ENCODE results near the gene DEFB127.
A peak's percentile ranks its signal among the peaks of the same experiment; 100 is the strongest.
"Not testable (repeated sequence)": the region's sequence is repeated elsewhere in the genome, so short reads cannot be mapped to it uniquely, and the experiment has no call there.

The DEFB127 gene, protein sequence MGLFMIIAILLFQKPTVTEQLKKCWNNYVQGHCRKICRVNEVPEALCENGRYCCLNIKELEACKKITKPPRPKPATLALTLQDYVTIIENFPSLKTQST

DNA sequence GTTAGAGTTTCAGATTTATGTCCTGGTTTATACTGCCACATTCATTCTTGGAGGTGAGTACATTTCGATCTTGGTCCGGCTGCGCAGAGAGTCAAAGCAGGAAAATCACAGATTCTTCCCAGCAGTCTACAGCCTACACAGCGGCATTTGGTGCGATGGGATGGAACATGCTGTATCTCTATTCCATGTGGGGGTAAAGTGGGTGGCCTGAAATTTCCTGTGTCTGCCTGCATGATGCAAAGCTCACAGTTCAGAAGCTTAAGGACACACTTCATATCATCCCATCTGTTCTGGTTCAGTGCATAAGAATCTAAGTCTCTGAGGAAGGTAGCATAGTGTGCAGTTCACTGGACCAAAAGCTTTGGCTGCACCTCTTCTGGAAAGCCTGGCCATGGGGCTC, at the start of gene DEFB127:
Gene DEFB127, plus strand, starts transcription at position 301 of the 400 bp plus-strand sequence. Its CDS starts 91 bp downstream, at position 392.
- DNase-seq (ENCODE audit: low read depth in 2 of 2), result no peak

DNA sequence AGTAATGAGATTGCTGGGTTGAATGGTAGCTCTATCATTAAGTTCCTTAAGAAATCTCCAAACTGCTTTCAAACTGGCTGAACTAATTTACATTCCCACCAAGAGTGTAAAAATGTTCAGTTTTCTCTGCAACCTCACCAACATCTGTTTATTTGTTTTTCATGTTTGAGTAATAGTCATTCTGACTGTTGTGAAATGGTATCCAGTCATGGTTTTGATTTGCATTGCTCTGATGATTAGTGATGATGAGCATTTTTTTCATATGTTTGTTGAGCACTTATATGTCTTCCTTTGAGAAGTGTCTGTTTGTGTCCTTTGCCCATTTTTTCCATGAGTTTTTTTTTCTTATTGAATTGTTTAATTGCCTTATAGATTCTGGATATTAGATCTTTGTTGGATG, 44.9 kb upstream of the DEFB127 start:
- DNase-seq (ENCODE audit: low read depth in 2 of 2), result no peak

DNA sequence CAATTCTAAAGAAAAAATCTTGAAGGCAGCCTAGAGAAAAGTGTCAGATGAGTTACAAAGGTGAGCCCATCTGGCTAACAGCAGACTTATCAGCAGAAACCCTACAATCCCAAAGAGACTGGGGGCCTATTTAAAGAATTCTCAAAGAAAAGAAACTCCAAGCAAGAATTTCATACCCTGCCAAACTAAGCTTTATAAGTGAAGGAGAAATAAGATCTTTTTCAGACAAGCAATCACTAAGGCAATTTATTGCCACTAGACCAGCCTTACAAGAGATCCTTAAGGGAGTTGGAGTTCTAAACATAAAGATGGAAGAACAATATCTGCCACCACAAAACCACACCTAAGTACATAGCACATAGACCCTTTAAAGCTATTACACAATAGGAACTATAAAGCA, 39.7 kb upstream of the DEFB127 start:
- no peak for DNase-seq (ENCODE audit: low read depth in 2 of 2)

DNA sequence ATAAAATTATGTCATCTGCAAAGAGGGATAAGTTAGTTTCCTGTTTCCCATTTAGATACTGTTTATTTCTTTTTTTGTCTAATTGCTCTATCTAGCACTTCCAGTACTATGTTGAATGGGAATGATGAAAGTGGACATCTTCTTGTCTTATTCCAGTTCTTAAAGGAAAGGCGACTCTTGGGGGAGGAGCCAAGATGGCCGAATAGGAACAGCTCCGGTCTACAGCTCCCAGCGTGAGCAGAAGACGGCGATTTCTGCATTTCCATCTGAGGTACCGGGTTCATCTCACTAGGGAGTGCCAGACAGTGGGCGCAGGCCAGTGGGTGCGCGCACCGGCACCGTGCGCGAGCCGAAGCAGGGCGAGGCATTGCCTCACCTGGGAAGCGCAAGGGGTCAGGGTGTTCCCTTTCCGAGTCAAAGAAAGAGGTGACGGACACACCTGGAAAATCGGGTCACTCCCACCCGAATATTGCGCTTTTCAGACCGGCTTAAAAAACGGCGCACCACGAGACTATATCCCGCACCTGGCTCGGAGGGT, 27.4 kb upstream of the DEFB127 start:
- not testable (repeated sequence) for DNase-seq (ENCODE audit: low read depth in 2 of 2)

DNA sequence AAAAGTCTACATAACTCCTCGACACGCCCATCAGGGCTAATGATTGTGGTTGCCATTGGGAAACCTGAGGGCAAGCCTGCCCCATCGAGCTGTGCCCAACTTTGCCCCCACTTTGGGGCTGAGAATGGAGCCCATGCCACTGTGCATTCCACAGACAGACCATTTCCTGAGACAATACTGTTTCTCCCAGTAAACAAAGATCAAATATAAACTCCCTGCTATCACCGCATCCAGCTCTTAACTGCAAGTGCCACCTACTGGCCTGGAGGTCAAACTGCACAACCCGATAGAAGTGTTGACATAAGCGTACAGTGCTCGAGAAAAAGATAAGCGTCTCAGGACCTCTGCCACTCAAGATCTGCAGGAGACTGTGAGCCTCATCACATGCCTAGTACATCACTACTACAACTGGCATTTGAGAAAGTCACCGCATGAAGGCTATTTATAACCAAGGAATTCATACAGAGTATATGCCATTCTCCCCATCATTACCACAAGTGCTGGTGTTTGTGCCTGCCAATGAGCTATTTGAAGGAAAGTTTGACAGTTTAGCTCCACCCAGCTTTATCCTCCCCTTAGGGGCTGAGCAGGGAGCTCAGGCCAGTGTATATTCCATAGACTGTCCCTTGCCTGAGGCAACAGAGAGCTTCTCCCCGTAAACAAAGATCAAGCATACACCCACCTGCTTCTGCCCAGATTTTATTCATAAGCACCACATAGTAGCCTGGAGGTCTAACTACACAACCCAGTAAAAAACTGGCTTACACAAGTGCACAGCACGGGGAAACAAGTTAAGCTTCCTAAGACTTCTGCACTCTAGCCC, 19.4 kb upstream of the DEFB127 start:
- DNase-seq (ENCODE audit: low read depth in 2 of 2), result peak in 1 of 2 experiments; percentile 7

DNA sequence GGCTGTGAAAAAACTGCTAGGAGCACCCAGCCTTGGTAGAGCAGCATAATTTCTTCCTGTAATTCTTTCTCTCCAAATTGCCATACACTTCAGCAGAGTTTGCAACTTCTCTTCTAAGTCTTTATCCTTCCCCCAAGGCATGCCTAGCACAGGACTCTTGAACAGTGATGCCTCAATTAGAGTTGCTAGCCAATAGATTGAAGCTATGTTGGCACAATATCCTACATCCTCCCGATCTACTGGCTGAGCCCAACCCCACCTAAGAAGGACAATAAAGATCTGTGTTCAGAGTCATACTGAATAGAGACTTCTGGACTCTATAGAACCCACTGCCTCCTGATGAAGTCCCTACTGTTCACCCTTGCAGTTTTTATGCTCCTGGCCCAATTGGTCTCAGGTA, 15.0 kb upstream of the DEFB127 start, which contains the start of gene DEFB126:
Gene DEFB126, plus strand, starts transcription at position 301 of the 400 bp plus-strand sequence. Its CDS starts 39 bp downstream, at position 340.
- no peak for DNase-seq (ENCODE audit: low read depth in 2 of 2)

DNA sequence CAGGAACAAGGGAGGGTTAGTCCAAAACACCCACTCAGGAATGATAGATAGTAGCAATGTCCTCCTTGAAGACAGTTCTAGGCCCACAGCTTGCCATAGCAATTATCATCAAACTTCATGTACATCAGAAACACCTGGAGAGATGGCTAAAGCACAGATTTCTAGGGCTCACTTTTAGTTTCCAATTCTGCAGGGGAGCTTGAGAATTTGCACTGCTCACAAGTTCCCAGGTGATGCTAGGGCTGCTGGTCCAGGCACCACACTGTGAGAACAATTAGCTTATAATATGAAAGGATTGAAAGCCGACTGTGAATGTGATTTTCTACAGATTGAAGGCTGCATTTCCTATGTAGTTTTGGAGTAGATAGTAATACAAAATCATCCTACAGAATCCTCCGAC, 11.4 kb upstream of the DEFB127 start:
- no peak for DNase-seq (ENCODE audit: low read depth in 2 of 2)

DNA sequence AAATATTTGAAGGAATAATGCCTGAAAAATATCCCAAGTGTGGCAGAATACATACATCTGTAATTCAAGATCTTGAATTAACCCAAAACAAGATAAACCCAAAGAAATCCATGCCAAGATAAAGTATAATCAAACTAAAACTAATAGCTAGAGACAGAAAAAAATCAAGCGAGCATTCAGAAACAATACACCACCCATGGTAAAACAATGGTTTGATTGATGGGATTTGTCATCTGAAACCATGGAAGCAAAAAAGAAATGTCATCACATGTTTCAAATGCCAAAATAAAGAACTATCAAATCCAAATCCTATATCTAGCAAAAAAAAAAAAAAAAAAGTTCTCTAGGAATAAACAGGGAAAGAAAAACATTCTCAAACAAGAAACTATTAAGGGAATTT, 5.1 kb upstream of the DEFB127 start:
- no peak for DNase-seq (ENCODE audit: low read depth in 2 of 2)

DNA sequence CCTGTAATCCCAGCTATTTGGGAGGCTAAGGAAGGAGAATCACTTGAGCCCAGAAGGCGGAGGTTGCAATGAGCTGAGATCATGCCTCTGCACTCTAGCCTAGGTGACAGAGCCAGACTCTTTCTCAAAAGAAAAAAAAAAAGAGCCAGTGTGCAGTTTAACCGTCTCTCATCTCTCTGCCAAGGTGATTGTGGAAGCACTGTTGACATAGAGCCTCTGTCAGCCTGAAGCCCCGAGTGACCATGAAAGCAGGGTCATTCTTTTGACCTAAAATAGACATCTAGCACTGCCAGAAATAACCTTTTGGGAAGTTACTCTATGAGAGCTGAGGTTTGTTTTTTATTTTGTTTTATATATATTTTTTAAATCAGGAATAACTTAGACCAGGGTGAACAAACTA, 7.4 kb downstream of the DEFB127 start:
- DNase-seq (ENCODE audit: low read depth in 2 of 2), result no peak

DNA sequence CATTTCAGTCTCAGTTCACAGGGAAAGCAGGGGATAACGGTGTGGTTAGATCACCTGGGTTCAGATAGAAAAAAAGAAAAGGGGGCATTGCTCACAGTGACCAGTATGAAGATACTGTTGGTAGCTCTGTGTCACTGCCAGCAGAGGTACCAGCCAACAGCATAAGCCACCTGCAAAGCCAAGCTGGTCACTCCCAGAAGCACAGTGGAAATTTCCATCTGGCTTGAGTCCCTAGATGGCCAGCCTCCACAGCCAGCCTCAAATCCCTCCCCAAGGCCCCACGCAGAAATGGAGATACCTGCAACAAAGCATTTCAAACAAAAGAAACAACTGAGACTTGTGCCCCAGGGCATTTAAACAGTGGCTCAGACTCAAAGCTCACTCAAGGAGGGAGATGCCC, 11.6 kb downstream of the DEFB127 start:
- no peak for DNase-seq (ENCODE audit: low read depth in 2 of 2)

DNA sequence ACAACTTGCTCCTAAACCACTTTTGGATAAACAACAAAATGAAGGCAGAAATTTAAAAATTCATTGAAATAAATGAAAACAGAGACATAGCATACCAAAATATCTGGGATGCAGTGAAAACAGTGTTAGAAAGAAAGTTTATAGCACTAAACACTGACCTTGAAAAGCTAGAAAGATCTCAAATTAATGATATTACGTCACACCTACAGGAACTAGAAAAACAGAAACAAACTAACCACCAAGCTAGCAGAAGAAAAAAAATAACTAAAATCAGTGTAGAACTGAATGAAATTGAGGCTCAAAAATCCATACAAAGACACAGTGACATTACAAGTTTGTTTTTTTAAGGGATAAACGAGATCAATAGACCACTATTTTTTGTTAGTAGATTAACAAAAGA, 27.0 kb downstream of the DEFB127 start:
- DNase-seq (ENCODE audit: low read depth in 2 of 2), result no peak

DNA sequence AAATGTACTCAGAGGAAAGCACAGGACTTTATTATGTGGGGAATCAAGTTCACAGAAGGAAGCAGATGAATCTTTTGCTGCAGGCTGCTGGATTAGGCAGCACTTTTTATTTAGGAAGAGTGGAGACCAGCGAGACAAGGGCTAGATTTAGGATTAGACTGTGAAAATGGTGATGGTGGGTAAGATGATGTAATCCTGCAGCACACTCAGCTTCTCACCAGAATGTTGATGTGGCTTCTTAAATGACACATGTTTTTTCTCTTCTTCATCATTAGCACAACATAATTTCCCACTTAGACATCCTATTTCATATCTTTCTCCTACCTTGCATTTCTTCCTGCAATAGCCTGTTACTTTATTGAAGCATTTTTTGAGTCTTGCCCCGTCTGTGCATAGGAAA, 30.5 kb downstream of the DEFB127 start:
- no peak for DNase-seq (ENCODE audit: low read depth in 2 of 2)

DNA sequence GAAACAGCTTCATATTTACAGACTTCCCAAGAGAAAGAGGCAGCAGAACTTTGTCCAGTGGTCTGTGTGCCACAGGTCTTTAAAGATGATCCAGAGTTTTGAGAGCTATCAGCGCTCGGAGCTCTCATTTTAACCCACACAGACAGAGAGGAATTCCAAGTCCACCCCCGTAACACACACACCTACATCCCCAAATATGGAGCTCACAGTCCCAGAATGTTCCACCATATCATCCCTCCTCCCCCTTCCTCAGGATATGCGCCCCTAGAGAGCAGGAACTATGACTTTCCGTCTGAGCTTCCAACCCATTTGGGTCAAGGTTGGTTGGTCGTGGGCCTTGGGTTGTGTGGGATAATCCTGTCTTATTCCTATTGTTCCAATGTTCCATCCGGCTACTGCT, 32.4 kb downstream of the DEFB127 start, which contains the start of gene DEFB128:
Gene DEFB128, minus strand, starts transcription at position 101 of the 400 bp plus-strand sequence. Its CDS starts 88 bp downstream, at position 13.
- DNase-seq (ENCODE audit: low read depth in 2 of 2), result no peak

DNA sequence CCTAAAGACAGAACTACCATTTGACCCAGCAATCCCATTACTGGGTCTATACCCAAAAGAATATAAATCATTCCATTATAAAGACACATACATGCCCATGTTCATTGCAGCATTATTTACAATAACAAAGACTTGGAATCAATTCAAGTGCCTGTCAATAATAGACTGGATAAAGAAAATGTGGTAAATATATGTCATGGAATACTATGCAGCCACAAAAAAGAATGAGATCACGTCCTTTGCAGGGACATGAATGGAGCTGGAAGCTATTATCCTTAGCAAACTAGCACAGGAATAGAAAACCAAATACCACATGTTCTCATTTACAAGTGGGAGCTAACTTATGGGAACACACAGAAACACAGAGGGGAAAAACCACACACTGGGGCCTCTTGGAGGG, 41.0 kb downstream of the DEFB127 start:
- DNase-seq (ENCODE audit: low read depth in 2 of 2), result no peak

DNA sequence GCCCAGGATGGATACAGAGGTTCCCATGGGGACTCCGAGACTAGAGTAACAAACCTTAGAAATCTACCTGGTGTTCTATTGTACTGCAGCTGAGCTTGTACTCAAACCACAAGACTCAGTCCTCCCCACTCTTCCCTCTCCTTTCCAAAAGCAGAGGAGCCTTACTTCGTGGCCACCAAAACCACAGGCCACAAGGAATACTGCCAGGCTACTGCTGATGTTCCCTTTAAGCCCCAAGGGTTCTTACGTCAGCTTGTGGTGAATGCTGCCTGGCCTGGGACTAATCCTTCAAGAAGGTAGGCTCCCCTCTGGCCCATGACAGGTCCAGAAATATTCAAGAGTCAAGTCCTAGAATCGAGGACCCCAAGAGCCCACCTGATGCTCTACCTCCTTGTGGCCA, 42.7 kb downstream of the DEFB127 start:
- DNase-seq (ENCODE audit: low read depth in 2 of 2), result no peak

DNA sequence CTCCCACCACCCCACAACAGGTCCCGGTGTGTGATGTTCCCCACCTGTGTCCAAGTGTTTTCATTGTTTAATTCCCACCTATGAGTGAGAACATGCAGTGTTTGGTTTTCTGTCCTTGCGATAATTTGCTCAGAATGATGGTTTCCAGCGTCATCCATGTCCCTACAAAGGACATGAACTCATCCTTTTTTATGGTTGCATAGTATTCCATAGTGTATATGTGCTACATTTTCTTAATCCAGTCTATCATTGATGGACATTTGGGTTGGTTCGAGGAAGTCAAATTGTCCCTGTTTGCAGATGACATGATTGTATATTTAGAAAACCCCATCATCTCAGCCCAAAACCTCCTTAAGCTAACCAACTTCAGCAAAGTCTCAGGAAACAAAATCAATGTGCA, 46.4 kb downstream of the DEFB127 start:
- DNase-seq (ENCODE audit: low read depth in 2 of 2), result not testable (repeated sequence)

Data from stimulated activated CD4-positive, alpha-beta T cell treated with anti-CD3 and anti-CD28 coated beads, Interleukin-12 subunit alpha, Interleukin-12 subunit beta, amount 100 ng/mL, for 24 hours (primary cell).